Nephron progenitor cell (in vitro differentiated cells): ENCODE measurements around the gene USP20.
A peak's percentile ranks its signal among the peaks of the same experiment; 100 is the strongest.

Source experiments
- DNase-seq: peaks from one replicate; pipeline ENCODE4 v3.0.0; 2021
- H3K27ac Mint-ChIP-seq: 2 replicates; pipeline ENCODE4 v1.8.0; 2021; ENCODE audit warnings: mild to moderate bottlenecking, moderate library complexity, mixed read lengths
- H3K27me3 Mint-ChIP-seq: 2 replicates; pipeline ENCODE4 v1.8.0; 2021; ENCODE audit warnings: mild to moderate bottlenecking, low read depth, mixed read lengths; ENCODE audit not compliant: poor library complexity
- H3K36me3 Mint-ChIP-seq: 2 replicates; pipeline ENCODE4 v1.8.0; 2021; ENCODE audit warnings: low read depth, mixed read lengths
- H3K4me1 Mint-ChIP-seq: 2 replicates; pipeline ENCODE4 v1.8.0; 2021; ENCODE audit warnings: mixed read lengths
- H3K4me3 Mint-ChIP-seq: 2 replicates; pipeline ENCODE4 v1.8.0; 2021; ENCODE audit warnings: mild to moderate bottlenecking, moderate library complexity, mixed read lengths
- H3K9me3 Mint-ChIP-seq: 2 replicates; pipeline ENCODE4 v1.8.0; 2021; ENCODE audit warnings: mild to moderate bottlenecking, moderate library complexity, mixed read lengths
- CTCF ChIP-seq: fragments of 200-600 bp; sonication (generic); IDR thresholded peaks from 2 replicates; pipeline ENCODE4 v1.5.0; 2021; ENCODE audit warnings: antibody characterized with exemption

USP20 gene

GRCh38 chr9:129836311-129837007, 1.2 kb downstream of the USP20 start:
- Mint-ChIP-seq H3K36me3 (peaks cover 19% of the 10 kb centered on the region), H3K9me3 (no peaks in the 10 kb centered on the region), H3K27me3 (no peaks in the 10 kb centered on the region), H3K27ac (peak overlapping the region; percentile 36), H3K4me1 (peaks cover 53% of the 10 kb centered on the region), H3K4me3 (peak overlapping the region; percentile 94)
- DNase-seq = peak; percentile 26
- no peak for TF ChIP-seq CTCF

- no peak overlapping the region for H3K4me3 Mint-ChIP-seq
Measured at GRCh38 chr9:129838707-129839259, 3.5 kb downstream of the USP20 start.

GRCh38 chr9:129839324-129840023, 4.2 kb downstream of the USP20 start:
- no peaks in the 10 kb centered on the region for H3K27me3 Mint-ChIP-seq
- no peak overlapping the region for H3K27ac Mint-ChIP-seq
- no peak overlapping the region for H3K4me3 Mint-ChIP-seq
- peaks cover 40% of the 10 kb centered on the region for H3K4me1 Mint-ChIP-seq
- no peaks in the 10 kb centered on the region for H3K9me3 Mint-ChIP-seq
- H3K36me3 Mint-ChIP-seq = peaks cover 11% of the 10 kb centered on the region
- no peak for TF ChIP-seq CTCF
- no peak for DNase-seq

More at GRCh38 chr9:129838707-129839259, 3.5 kb downstream of the USP20 start:
- Mint-ChIP-seq H3K4me1 (peaks cover 47% of the 10 kb centered on the region), H3K27me3 (no peaks in the 10 kb centered on the region), H3K27ac (peak overlapping the region; percentile 39), H3K36me3 (peaks cover 11% of the 10 kb centered on the region), H3K9me3 (no peaks in the 10 kb centered on the region)
- no peak for DNase-seq
- TF ChIP-seq CTCF = no peak

GRCh38 chr9:129840034-129840433, 4.8 kb downstream of the USP20 start:
- H3K36me3 Mint-ChIP-seq = peaks cover 11% of the 10 kb centered on the region
- no peak overlapping the region for H3K27ac Mint-ChIP-seq
- H3K9me3 Mint-ChIP-seq = no peaks in the 10 kb centered on the region
- DNase-seq = no peak
- H3K4me1 Mint-ChIP-seq = peaks cover 34% of the 10 kb centered on the region
- TF ChIP-seq CTCF = no peak
- H3K27me3 Mint-ChIP-seq = no peaks in the 10 kb centered on the region
- no peak overlapping the region for H3K4me3 Mint-ChIP-seq

GRCh38 chr9:129841071-129841470, 5.8 kb downstream of the USP20 start:
- Mint-ChIP-seq H3K36me3 (peaks cover 11% of the 10 kb centered on the region), H3K4me3 (no peak overlapping the region), H3K27me3 (no peaks in the 10 kb centered on the region), H3K27ac (no peak overlapping the region), H3K4me1 (peaks cover 30% of the 10 kb centered on the region), H3K9me3 (no peaks in the 10 kb centered on the region)
- DNase-seq = no peak
- TF ChIP-seq CTCF = no peak
